Sigmoid colon (tissue), 4 donors: Measurements from ENCODE around the gene DGAT2.

Source experiments
- CTCF ChIP-seq, 4 experiments: fragments of 450-650 bp in 3 of 4; fragments of 200-600 bp in 1 of 4; IDR thresholded peaks; one replicate each; pipeline ENCODE4 v1.5.1; 2016 to 2019; ENCODE audit warnings: antibody characterized with exemption in 4 of 4, mild to moderate bottlenecking in 3 of 4, moderate library complexity in 2 of 4
- EP300 ChIP-seq, 4 donors: sonication (generic); formaldehyde crosslinking; IDR thresholded peaks; one replicate each; pipeline ENCODE4 v1.6.1; 2017; ENCODE audit warnings: antibody characterized with exemption in 4 of 4
- POLR2A ChIP-seq, 2 donors: fragments of 450-650 bp; IDR thresholded peaks; one replicate each; pipeline ENCODE4 v1.6.1; 2016; ENCODE audit warnings: antibody characterized with exemption in 2 of 2, mild to moderate bottlenecking in 2 of 2, moderate library complexity in 2 of 2
- POLR2AphosphoS5 ChIP-seq, 4 donors: sonication (generic); formaldehyde crosslinking; IDR thresholded peaks; one replicate each; pipeline ENCODE4 v1.6.1; 2017; ENCODE audit warnings: antibody characterized with exemption in 4 of 4

GRCh38 chr11:75768112-75768908, at the start of gene DGAT2:
- TF ChIP-seq POLR2A (IDR thresholded peaks at IDR 0.05): no peak
- no peak for TF ChIP-seq CTCF (IDR thresholded peaks at IDR 0.05)
- no peak for TF ChIP-seq EP300 (IDR thresholded peaks at IDR 0.05)
- TF ChIP-seq POLR2AphosphoS5 (IDR thresholded peaks at IDR 0.05): no peak
